Tibial artery (tissue), 4 donors: Measurements from ENCODE around the gene BTBD9.

Source experiments
- DNase-seq, 2 donors: peaks; one replicate each; pipeline ENCODE4 v3.0.0-alpha.2; 2019
- H3K27ac ChIP-seq, 2 donors: fragments of 200-600 bp; sonication (generic) in 1 of 2; 1 replicate in 1 of 2; 2 replicates in 1 of 2; pipeline ENCODE4 v1.5.1; 2018 to 2019; ENCODE audit warnings: mild to moderate bottlenecking in 1 of 2
- H3K27me3 ChIP-seq, 2 donors: fragments of 200-600 bp; sonication (generic) in 1 of 2; one replicate each; pipeline versions ENCODE4 v1.5.1 to v1.6.0; 2016 to 2019
- H3K36me3 ChIP-seq, 3 donors: fragments of 200-600 bp; sonication (generic) in 2 of 3; one replicate each; pipeline ENCODE4 v1.5.1; 2016 to 2019; ENCODE audit warnings: mild to moderate bottlenecking in 2 of 3
- H3K4me1 ChIP-seq, 4 donors: fragments of 200-600 bp; sonication (generic) in 2 of 4; 1 replicate in 3 of 4; 2 replicates in 1 of 4; pipeline ENCODE4 v1.5.1; 2016 to 2019
- H3K4me3 ChIP-seq, 2 donors: fragments of 200-600 bp; sonication (generic) in 1 of 2; 1 replicate in 1 of 2; 2 replicates in 1 of 2; pipeline ENCODE4 v1.5.1; 2018 to 2019; ENCODE audit warnings: mild to moderate bottlenecking in 2 of 2
- H3K9me3 ChIP-seq, 3 donors: fragments of 200-600 bp; sonication (generic) in 1 of 3; one replicate each; pipeline ENCODE4 v1.5.1; 2016 to 2019
- intact Hi-C: fragments of 100-400 bp; cut with DNase I; formaldehyde crosslinking; loops from one replicate; pipeline ENCODE4 v1.15.0; 2023; ENCODE audit warnings: low total_unique reads
- TF ChIP-seq, protein P1 (sequence below), 2 experiments: fragments of 200-600 bp in 1 of 2; fragments of 450-650 bp in 1 of 2; IDR thresholded peaks; one replicate each; pipeline ENCODE4 v1.5.1; 2017 to 2019; ENCODE audit warnings: antibody characterized with exemption in 2 of 2, mild to moderate bottlenecking in 1 of 2, moderate library complexity in 1 of 2

Gene BTBD9

DNA sequence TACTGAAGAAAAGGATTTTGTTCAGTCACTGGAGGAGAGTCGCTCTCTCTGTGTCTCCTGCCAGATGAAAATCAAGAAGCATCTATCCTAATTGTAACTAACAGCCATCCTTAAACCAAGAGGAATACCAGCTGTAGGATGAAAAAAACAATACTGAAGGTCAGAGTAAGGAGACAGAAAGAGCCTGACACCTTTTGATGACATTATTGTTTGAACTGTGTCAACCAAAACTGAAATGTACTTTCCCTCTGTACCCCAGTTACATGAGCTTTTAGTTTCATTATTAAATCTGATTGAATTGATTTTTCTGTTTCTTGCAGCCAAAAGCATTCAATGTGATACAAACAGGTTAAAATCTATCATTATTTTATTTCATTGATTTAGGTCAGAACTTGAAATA is 17.2 kb upstream of the BTBD9 start:
- DNase-seq, result no peak
- TF ChIP-seq, protein P1, sequence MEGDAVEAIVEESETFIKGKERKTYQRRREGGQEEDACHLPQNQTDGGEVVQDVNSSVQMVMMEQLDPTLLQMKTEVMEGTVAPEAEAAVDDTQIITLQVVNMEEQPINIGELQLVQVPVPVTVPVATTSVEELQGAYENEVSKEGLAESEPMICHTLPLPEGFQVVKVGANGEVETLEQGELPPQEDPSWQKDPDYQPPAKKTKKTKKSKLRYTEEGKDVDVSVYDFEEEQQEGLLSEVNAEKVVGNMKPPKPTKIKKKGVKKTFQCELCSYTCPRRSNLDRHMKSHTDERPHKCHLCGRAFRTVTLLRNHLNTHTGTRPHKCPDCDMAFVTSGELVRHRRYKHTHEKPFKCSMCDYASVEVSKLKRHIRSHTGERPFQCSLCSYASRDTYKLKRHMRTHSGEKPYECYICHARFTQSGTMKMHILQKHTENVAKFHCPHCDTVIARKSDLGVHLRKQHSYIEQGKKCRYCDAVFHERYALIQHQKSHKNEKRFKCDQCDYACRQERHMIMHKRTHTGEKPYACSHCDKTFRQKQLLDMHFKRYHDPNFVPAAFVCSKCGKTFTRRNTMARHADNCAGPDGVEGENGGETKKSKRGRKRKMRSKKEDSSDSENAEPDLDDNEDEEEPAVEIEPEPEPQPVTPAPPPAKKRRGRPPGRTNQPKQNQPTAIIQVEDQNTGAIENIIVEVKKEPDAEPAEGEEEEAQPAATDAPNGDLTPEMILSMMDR (IDR thresholded peaks at IDR 0.05), result no peak
- intact Hi-C loops, result no loop called here
- Histone ChIP-seq H3K4me3 (no peak overlapping the region), H3K27me3 (no peaks in the 10 kb centered on the region), H3K27ac (no peak overlapping the region), H3K36me3 (peaks cover 0 to 18% (median 8%) of the 10 kb centered on the region in 3 donors), H3K9me3 (no peaks in the 10 kb centered on the region), H3K4me1 (no peaks in the 10 kb centered on the region)

DNA sequence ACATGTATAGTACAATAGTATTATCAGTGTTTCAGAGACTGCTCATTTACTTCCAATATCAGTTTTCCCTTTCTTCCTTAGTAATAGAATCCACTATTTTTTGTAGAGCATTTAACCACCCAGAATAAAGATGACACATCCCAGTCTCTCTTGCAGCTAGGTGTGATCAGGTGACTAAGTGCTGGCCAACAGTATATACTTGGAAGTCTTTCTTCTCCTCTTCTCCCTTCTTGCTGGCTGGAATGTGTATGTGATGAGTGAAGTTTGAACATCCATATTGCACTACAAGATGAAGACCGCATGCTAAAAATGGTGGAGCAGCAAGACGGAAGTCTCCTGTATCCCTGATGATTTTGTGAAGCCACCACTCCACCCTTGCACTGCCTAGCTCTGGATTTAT is 14.5 kb upstream of the BTBD9 start:
- TF ChIP-seq, protein P1 (IDR thresholded peaks at IDR 0.05), result no peak
- H3K4me3 ChIP-seq, result no peak overlapping the region
- H3K4me1 ChIP-seq, result no peaks in the 10 kb centered on the region
- H3K27ac ChIP-seq, result no peak overlapping the region
- H3K36me3 ChIP-seq, result peaks cover 6 to 23% (median 8%) of the 10 kb centered on the region in 3 donors
- no peaks in the 10 kb centered on the region for H3K27me3 ChIP-seq
- DNase-seq, result no peak
- intact Hi-C loops, result no loop called here
- no peaks in the 10 kb centered on the region for H3K9me3 ChIP-seq

DNA sequence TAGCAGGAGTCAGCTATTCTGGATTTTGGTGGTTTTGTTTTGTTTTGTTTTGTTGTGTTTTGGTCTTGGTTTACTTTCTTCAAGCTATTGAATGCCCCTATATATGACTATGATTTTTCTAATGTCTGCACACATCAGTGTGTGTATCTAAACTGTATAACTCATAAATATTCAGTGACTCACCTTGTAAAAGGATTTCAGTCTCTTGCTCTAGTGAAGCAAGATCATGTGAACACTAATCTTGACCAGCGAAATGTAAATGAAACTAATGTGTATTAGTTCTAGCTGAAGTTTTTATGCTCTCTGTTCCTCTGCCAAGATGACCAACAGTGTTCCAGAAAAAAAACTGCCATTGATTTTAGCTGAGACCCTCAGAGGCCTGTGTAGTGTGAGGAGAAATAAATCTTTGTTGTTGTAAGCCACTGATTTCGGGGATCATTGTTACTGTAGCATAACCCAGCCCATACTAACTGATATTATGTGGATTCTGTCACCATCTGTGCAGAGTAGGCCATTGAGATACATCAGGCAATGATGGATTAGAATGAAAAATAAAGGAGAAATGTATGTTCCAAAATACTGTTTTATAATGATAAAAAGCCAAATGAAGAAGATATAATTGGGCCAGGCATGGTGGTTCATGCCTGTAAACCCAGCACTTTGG is 11.5 kb upstream of the BTBD9 start:
- Histone ChIP-seq H3K27me3 (no peaks in the 10 kb centered on the region), H3K27ac (no peak overlapping the region), H3K9me3 (no peaks in the 10 kb centered on the region), H3K36me3 (peaks cover 0 to 18% (median 6%) of the 10 kb centered on the region in 3 donors), H3K4me3 (no peak overlapping the region), H3K4me1 (no peaks in the 10 kb centered on the region)
- TF ChIP-seq, protein P1 (IDR thresholded peaks at IDR 0.05), result no peak
- intact Hi-C loops, result no loop called here
- no peak for DNase-seq

DNA sequence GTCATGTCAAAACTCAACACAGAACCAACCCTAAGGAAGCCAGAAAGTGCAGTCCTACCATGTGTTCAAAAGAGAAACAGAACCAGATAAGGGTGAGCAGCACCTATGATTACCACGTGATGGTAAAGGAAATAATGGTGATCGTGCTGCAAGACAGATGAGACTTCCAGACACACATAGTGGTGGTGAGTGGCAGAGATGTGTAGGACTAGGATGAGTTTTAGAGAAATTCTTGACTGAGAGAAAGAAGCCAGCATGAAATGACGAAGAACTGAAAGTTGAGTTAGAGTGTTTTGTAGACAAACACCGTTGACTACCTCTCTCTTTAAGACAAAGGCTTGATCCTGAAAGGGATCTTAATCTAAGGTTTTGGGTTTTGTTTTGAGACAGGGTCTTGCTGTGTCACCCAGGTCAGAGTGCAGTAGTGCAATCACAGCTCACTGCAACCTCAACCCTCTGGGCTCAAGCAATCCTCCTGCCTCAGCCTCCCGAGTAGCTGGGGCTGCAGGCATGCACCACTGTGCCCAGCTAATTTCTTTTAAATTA is 10.6 kb upstream of the BTBD9 start:
- intact Hi-C loops, result no loop called here
- Histone ChIP-seq H3K36me3 (peaks cover 0 to 10% (median 6%) of the 10 kb centered on the region in 3 donors), H3K4me1 (no peaks in the 10 kb centered on the region), H3K9me3 (no peaks in the 10 kb centered on the region), H3K27me3 (no peaks in the 10 kb centered on the region), H3K4me3 (no peak overlapping the region), H3K27ac (no peak overlapping the region)
- TF ChIP-seq, protein P1 (IDR thresholded peaks at IDR 0.05), result no peak
- no peak for DNase-seq

DNA sequence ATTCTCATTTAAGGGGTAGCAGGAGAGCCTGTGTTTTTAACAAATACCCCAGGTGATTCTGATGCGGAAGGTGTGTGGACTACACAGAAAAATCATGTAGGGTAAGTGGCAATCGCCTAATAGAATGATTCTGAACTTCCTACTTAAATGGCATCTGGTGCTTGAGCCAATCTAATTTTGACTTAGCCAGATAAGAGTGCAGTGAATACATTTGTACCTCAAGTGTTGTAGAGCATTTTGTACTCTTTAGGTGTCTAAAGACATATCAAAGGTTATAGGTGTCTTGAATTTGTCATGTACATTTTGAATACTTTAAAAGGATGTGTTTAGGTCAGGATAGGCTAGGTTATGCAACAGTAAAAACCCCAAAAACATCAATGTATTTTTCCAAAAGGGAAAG is 10.0 kb upstream of the BTBD9 start:
- Histone ChIP-seq H3K27me3 (no peaks in the 10 kb centered on the region), H3K27ac (no peak overlapping the region), H3K36me3 (peaks cover 0 to 6% (median 5%) of the 10 kb centered on the region in 3 donors), H3K9me3 (no peaks in the 10 kb centered on the region), H3K4me1 (no peaks in the 10 kb centered on the region), H3K4me3 (no peak overlapping the region)
- intact Hi-C loops, result no loop called here
- TF ChIP-seq, protein P1 (IDR thresholded peaks at IDR 0.05), result no peak
- DNase-seq, result no peak
